Duodenal mucosa (tissue), 2 donors: ENCODE results near the gene FAM124A.

Source experiments
- H3K27ac ChIP-seq: one replicate; pipeline ENCODE4 v1.7.0; 2013; ENCODE audit warnings: low read depth, low read length
- H3K27me3 ChIP-seq, 2 donors: one replicate each; pipeline ENCODE4 v1.7.0; 2013; ENCODE audit warnings: low read length in 2 of 2, control low read depth in 1 of 2; ENCODE audit not compliant: insufficient read depth in 2 of 2, control insufficient read depth in 1 of 2
- H3K36me3 ChIP-seq, 2 donors: one replicate each; pipeline ENCODE4 v1.7.0; 2013; ENCODE audit warnings: low read length in 2 of 2, control low read depth in 1 of 2; ENCODE audit not compliant: insufficient read depth in 2 of 2, control insufficient read depth in 1 of 2
- H3K4me1 ChIP-seq, 2 donors: one replicate each; pipeline ENCODE4 v1.7.0; 2013; ENCODE audit warnings: low read length in 2 of 2, control low read depth in 1 of 2; ENCODE audit not compliant: insufficient read depth in 2 of 2, control insufficient read depth in 1 of 2
- H3K4me3 ChIP-seq, 2 donors: one replicate each; pipeline ENCODE4 v1.7.0; 2013; ENCODE audit warnings: low read length in 2 of 2, low read depth in 1 of 2
- H3K9ac ChIP-seq, 2 donors: one replicate each; pipeline ENCODE4 v1.7.0; 2013; ENCODE audit warnings: low read length in 2 of 2, low read depth in 1 of 2
- H3K9me3 ChIP-seq, 2 donors: one replicate each; pipeline ENCODE4 v1.7.0; 2013; ENCODE audit warnings: low read length in 2 of 2, control low read depth in 1 of 2; ENCODE audit not compliant: control insufficient read depth in 1 of 2

FAM124A gene

GRCh38 chr13:51237386-51237785, 15.2 kb downstream of the FAM124A start:
- H3K27ac ChIP-seq, result no peak overlapping the region
- H3K9me3 ChIP-seq, result no peaks in the 10 kb centered on the region
- no peak overlapping the region for H3K9ac ChIP-seq
- H3K4me1 ChIP-seq, result no peaks in the 10 kb centered on the region
- no peaks in the 10 kb centered on the region for H3K36me3 ChIP-seq
- H3K27me3 ChIP-seq, result peaks cover 3% of the 10 kb centered on the region in 2 donors
- H3K4me3 ChIP-seq, result no peak overlapping the region

- H3K9ac ChIP-seq, result no peak overlapping the region
- no peaks in the 10 kb centered on the region for H3K36me3 ChIP-seq
- no peak overlapping the region for H3K4me3 ChIP-seq
- no peak overlapping the region for H3K27ac ChIP-seq
- H3K4me1 ChIP-seq, result no peaks in the 10 kb centered on the region
- no peaks in the 10 kb centered on the region for H3K9me3 ChIP-seq
- H3K27me3 ChIP-seq, result peaks cover 3% of the 10 kb centered on the region in 2 donors
Measured at GRCh38 chr13:51237887-51238286, 15.7 kb downstream of the FAM124A start.

GRCh38 chr13:51240178-51240577, 18.0 kb downstream of the FAM124A start:
- Histone ChIP-seq H3K9ac (no peak overlapping the region), H3K27ac (no peak overlapping the region), H3K4me1 (no peaks in the 10 kb centered on the region), H3K9me3 (no peaks in the 10 kb centered on the region), H3K36me3 (no peaks in the 10 kb centered on the region), H3K4me3 (no peak overlapping the region), H3K27me3 (peaks cover 0 to 3% of the 10 kb centered on the region in 2 donors)

GRCh38 chr13:51240958-51241357, 18.8 kb downstream of the FAM124A start:
- H3K36me3 ChIP-seq, result no peaks in the 10 kb centered on the region
- H3K4me1 ChIP-seq, result no peaks in the 10 kb centered on the region
- H3K27me3 ChIP-seq, result peaks cover 0 to under 1% of the 10 kb centered on the region in 2 donors
- no peak overlapping the region for H3K9ac ChIP-seq
- no peaks in the 10 kb centered on the region for H3K9me3 ChIP-seq
- no peak overlapping the region for H3K27ac ChIP-seq
- H3K4me3 ChIP-seq, result no peak overlapping the region

GRCh38 chr13:51241720-51242119, 19.5 kb downstream of the FAM124A start:
- Histone ChIP-seq H3K4me3 (no peak overlapping the region), H3K4me1 (no peaks in the 10 kb centered on the region), H3K9me3 (no peaks in the 10 kb centered on the region), H3K36me3 (no peaks in the 10 kb centered on the region), H3K9ac (no peak overlapping the region), H3K27me3 (no peaks in the 10 kb centered on the region), H3K27ac (no peak overlapping the region)

- no peak overlapping the region for H3K4me3 ChIP-seq
- H3K4me1 ChIP-seq, result no peaks in the 10 kb centered on the region
- no peak overlapping the region for H3K9ac ChIP-seq
- no peaks in the 10 kb centered on the region for H3K9me3 ChIP-seq
- H3K36me3 ChIP-seq, result no peaks in the 10 kb centered on the region
- no peak overlapping the region for H3K27ac ChIP-seq
- H3K27me3 ChIP-seq, result no peaks in the 10 kb centered on the region
Measured at GRCh38 chr13:51243227-51243626, 21.0 kb downstream of the FAM124A start.

- no peak overlapping the region for H3K27ac ChIP-seq
Measured at GRCh38 chr13:51243832-51244231, 21.6 kb downstream of the FAM124A start.

GRCh38 chr13:51244637-51245405, 22.6 kb downstream of the FAM124A start:
- H3K36me3 ChIP-seq, result no peaks in the 10 kb centered on the region
- no peak overlapping the region for H3K9ac ChIP-seq
- H3K9me3 ChIP-seq, result no peaks in the 10 kb centered on the region
- no peaks in the 10 kb centered on the region for H3K27me3 ChIP-seq
- H3K4me3 ChIP-seq, result no peak overlapping the region
- no peaks in the 10 kb centered on the region for H3K4me1 ChIP-seq
- H3K27ac ChIP-seq, result no peak overlapping the region

More at GRCh38 chr13:51243832-51244231, 21.6 kb downstream of the FAM124A start:
- Histone ChIP-seq H3K9me3 (no peaks in the 10 kb centered on the region), H3K27me3 (no peaks in the 10 kb centered on the region), H3K36me3 (no peaks in the 10 kb centered on the region), H3K4me1 (no peaks in the 10 kb centered on the region), H3K4me3 (no peak overlapping the region), H3K9ac (no peak overlapping the region)

- Histone ChIP-seq H3K9me3 (no peaks in the 10 kb centered on the region), H3K9ac (no peak overlapping the region), H3K27me3 (no peaks in the 10 kb centered on the region), H3K4me1 (no peaks in the 10 kb centered on the region), H3K4me3 (no peak overlapping the region), H3K27ac (no peak overlapping the region), H3K36me3 (no peaks in the 10 kb centered on the region)
Measured at GRCh38 chr13:51245583-51245982, 23.4 kb downstream of the FAM124A start.

GRCh38 chr13:51246025-51246417, 23.8 kb downstream of the FAM124A start:
- no peaks in the 10 kb centered on the region for H3K36me3 ChIP-seq
- H3K27ac ChIP-seq, result no peak overlapping the region
- no peak overlapping the region for H3K9ac ChIP-seq
- H3K4me3 ChIP-seq, result no peak overlapping the region
- H3K9me3 ChIP-seq, result no peaks in the 10 kb centered on the region
- no peaks in the 10 kb centered on the region for H3K4me1 ChIP-seq
- H3K27me3 ChIP-seq, result no peaks in the 10 kb centered on the region
